GM10847 (cell line): ENCODE measurements around the gene SPECC1L.

Experiments used
- POLR2A ChIP-seq: IDR thresholded peaks from 2 replicates; pipeline ENCODE4 v1.6.1; 2011; ENCODE audit not compliant: insufficient read length; ENCODE audit errors: extremely low read depth

Gene SPECC1L

GRCh38 chr22:24379536-24379935, 108.9 kb downstream of the SPECC1L start:
- no peak for TF ChIP-seq POLR2A

DNA sequence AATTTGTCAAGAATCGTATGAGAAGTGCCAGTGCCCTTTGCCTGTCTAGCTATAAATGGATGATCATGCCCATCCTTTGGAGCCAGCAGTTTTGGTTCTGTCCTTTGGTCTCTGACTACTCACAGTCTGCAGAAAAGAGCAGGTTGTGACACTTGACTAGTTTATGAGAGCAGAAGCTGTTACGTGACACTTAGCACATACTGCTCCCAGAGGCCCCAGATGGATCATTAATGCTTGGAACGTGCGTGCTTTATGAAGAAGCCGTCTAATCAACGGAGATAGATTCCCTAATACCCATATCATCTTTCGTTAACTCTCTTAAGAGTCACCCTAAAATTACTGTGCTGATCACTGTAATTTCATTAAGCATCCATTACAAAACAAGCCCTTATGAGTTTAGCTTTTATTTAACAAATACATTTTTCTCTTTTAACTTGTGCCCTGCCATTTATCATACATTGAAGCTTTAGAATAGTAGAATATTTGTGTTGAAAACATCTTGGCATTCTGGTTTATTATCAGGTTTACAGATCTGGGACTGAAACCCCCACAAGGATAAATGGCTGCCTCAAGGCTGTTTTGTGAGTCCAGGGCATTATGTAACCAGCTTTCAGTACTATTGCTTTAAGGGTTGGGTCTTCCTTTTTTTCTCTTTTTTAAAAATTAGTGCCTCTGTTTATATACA, 109.7 kb downstream of the SPECC1L start:
- TF ChIP-seq POLR2A, result no peak

DNA sequence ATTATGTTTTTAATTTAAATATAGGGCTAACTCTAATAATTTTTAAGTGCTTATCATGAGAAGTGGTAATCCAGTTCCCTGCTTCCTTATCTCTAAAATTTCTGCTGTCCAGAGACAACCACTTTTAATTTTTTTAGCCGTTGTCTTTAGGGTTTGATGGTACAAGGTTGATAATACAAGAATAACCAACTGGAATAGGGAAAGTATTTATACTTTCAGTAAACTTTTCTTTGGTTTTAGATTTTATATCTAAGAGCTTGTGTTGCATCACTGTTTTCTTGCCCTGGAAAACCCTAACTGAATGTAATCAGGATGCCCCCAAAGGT, 110.2 kb downstream of the SPECC1L start:
- no peak for TF ChIP-seq POLR2A

- TF ChIP-seq POLR2A, result no peak
These were observed 112.4 kb downstream of the SPECC1L start for GRCh38 chr22:24383061-24383460.

DNA sequence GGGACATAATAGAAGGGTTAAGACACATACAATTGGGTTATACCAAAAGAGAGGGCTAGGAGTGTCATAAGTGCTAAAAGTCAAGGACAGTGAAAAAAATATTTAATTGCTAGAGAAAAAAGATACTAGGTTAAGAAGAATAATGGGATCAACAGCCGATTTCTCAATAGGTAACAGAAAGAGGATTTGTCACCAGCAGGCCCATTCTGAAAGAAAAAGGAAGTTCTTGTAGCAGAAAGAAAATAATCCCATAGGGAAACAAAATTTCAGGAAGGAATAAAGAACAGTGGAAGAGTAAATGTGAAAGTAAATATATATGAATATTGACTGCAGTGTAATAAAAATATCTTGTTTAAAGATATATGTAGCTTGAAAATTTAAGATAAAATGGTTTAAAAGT, 113.5 kb downstream of the SPECC1L start:
- no peak for TF ChIP-seq POLR2A

- no peak for TF ChIP-seq POLR2A
These were observed 116.4 kb downstream of the SPECC1L start for GRCh38 chr22:24386937-24387471.

DNA sequence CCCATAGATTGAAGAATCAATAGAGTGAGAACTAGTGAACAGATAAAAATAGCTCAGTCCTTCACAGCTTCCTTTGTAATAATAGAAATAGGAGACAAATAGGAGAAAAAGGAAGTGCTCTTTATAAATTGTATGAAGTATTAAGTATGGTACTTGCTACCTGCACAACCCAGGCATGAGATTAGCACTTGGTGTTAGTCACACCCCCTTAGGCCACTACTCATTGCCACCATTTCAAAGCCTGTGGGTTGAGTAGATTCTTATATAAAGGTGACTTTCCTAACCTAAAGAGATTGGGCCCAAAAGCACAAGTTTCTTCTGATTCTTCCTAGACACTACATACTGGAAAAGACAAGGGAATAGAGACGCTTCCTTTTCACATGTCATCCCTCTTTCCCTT, 119.0 kb downstream of the SPECC1L start:
- no peak for TF ChIP-seq POLR2A

GRCh38 chr22:24390156-24390555, 119.5 kb downstream of the SPECC1L start:
- no peak for TF ChIP-seq POLR2A

GRCh38 chr22:24390576-24390975, 119.9 kb downstream of the SPECC1L start:
- TF ChIP-seq POLR2A, result no peak

DNA sequence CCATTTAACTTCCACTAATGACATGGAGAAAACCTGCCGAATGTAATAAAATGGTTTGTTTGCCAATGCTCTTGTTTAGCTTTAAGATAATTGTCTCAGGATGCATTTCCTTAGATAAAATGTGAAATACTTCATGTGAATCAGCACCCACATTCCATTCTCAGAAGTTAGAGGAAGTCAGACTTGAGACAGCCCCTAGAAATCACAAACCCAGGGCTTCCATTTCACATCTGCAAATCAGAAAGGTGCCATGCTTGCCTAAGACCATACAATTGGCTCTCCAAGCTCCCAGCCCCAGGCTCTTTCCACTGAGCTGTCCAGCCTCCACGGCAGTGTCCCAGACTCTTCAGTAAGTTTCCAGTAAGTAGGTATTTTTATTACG, 121.2 kb downstream of the SPECC1L start:
- no peak for TF ChIP-seq POLR2A

- TF ChIP-seq POLR2A, result no peak
These were observed 121.7 kb downstream of the SPECC1L start for GRCh38 chr22:24392218-24392931.

- no peak for TF ChIP-seq POLR2A
These were observed 122.5 kb downstream of the SPECC1L start for GRCh38 chr22:24393012-24393559.

DNA sequence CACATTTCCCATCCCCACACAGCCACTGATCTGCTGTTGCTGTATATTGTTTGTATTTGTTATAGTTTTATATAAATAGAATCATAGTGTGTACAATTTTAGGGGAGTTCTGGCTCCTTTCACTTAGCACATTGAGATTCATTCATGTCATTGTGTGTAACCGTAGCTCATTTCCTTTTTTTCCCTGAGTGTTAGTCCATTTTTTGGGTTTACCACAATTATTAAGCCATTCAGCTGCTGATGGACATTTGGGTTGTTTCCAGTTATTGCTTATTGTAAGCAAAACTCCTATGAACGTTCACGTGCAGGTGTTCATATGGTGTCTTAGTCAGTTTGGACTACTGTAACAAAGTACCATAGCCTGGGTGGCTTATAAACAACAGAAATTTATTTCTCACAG, 123.2 kb downstream of the SPECC1L start:
- TF ChIP-seq POLR2A, result no peak

DNA sequence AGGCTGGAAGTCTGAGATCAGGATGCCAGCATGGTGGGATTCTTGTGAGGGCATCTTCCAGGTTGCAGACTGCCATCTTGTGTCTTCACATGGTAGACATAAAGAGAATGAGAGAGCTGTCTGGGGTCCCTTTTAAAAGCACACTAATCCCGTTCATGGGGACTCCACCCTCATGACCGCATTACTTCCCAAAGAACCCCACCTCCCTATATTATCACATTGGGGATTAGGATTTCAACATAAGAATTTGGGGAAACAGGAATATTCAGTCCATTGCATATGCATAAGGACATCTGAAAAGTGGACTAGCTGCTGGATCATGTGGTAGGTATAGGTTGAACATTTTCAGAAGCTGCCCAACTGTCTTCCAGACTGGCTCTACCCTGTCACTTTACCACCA, 123.6 kb downstream of the SPECC1L start:
- no peak for TF ChIP-seq POLR2A

GRCh38 chr22:24398409-24398808, 127.8 kb downstream of the SPECC1L start:
- no peak for TF ChIP-seq POLR2A

GRCh38 chr22:24400034-24400725, 129.5 kb downstream of the SPECC1L start:
- TF ChIP-seq POLR2A, result no peak
